Left ventricle myocardium inferior (tissue), 1 donor: ENCODE measurements around the gene GHRL. TPM values are rescaled to one million over a fixed set of nuclear protein-coding genes. Genes with fewer than 3 reads are reported as not detected.

Experiments used
- DNase-seq: peaks from one replicate; pipeline ENCODE4 v3.0.0-alpha.2; 2020
- H3K27ac ChIP-seq: fragments of 200-600 bp; replicated peaks from 2 replicates; pipeline ENCODE4 v1.8.0; 2021
- H3K27me3 ChIP-seq: fragments of 200-600 bp; 2 replicates; pipeline ENCODE4 v1.8.0; 2021; ENCODE audit warnings: low read depth
- H3K36me3 ChIP-seq: fragments of 200-600 bp; 2 replicates; pipeline ENCODE4 v1.8.0; 2021
- H3K4me1 ChIP-seq: fragments of 200-600 bp; 2 replicates; pipeline ENCODE4 v1.8.0; 2021
- H3K4me3 ChIP-seq: fragments of 200-600 bp; 2 replicates; pipeline ENCODE4 v1.8.0; 2021; ENCODE audit warnings: mild to moderate bottlenecking, moderate library complexity
- H3K9me3 ChIP-seq: fragments of 200-600 bp; replicated peaks from 2 replicates; pipeline ENCODE4 v1.8.0; 2021
- CTCF ChIP-seq: fragments of 200-600 bp; IDR thresholded peaks from 2 replicates; pipeline ENCODE4 v1.8.0; 2021; ENCODE audit warnings: antibody characterized with exemption, mild to moderate bottlenecking, borderline replicate concordance
- intact Hi-C: fragments of 100-400 bp; cut with micrococcal nuclease; formaldehyde crosslinking; loops from one replicate; pipeline ENCODE4 v1.11.0; 2022
- microRNA-seq: library from miRNA; unstranded; fragments of <30 nt; microRNA quantifications from one replicate; pipeline ENCODE4 v1.2.0, GENCODE V29; 2020
- total RNA-seq: library from RNA; stranded (reverse); fragmentation: NEBNext Ultra II Directional; extraction: Animal tissue kit (Norgen Biotek cat#: 25700); gene quantifications from one replicate; pipeline ENCODE4 v1.2.1, GENCODE V29; 2021
- donor health status: DM: no; HTN: yes; CAD: no; lungs with severe emphysema.

GHRL gene
- total RNA-seq, 1 donor from 2014 or later: 0.25 TPM

GRCh38 chr3:10240799-10241198 is 51.9 kb downstream of the GHRL start:
- Histone ChIP-seq H3K27me3 (no peaks in the 10 kb centered on the region), H3K27ac (no peak overlapping the region), H3K4me3 (no peak overlapping the region), H3K9me3 (peaks cover 16% of the 10 kb centered on the region), H3K36me3 (peaks cover 15% of the 10 kb centered on the region), H3K4me1 (no peaks in the 10 kb centered on the region)
- no peak for TF ChIP-seq CTCF
- DNase-seq: no peak
- intact Hi-C loops: no loop called here

- intact Hi-C loops: no loop called here
- Histone ChIP-seq H3K4me3 (no peak overlapping the region), H3K4me1 (no peaks in the 10 kb centered on the region), H3K9me3 (no peaks in the 10 kb centered on the region), H3K27ac (no peak overlapping the region), H3K27me3 (no peaks in the 10 kb centered on the region), H3K36me3 (peaks cover 19% of the 10 kb centered on the region)
- TF ChIP-seq CTCF: no peak
- DNase-seq: no peak
Observed at GRCh38 chr3:10238345-10239183, 54.2 kb downstream of the GHRL start.

Small RNA genes within 50 kb of the gene (microRNA-seq; reads per million reads assigned to microRNA genes)
- not detected for gene MIR378B

Other genes with a start within 250 kb of the GHRL start
- gene FANCD2OS, start 184.7 kb downstream of the GHRL start, total RNA-seq: not detected
- gene BRK1, start 177.3 kb downstream of the GHRL start, total RNA-seq: 99.0 TPM
- 11.5 TPM for gene VHL, start 151.2 kb downstream of the GHRL start, total RNA-seq
- 2.0 TPM for gene IRAK2, start 128.0 kb downstream of the GHRL start, total RNA-seq
- 15.8 TPM for gene TATDN2, start 44.5 kb downstream of the GHRL start, total RNA-seq
- 52.3 TPM for gene SEC13, start 28.2 kb upstream of the GHRL start, total RNA-seq
- gene ATP2B2, start 212.6 kb upstream of the GHRL start, total RNA-seq: not detected